GM21723 (cell line): ENCODE results near the gene RSL24D1.

Experiments used
- ATAC-seq: cut with Tn5 transposase; IDR thresholded peaks from one replicate; pipeline ENCODE4 v1.9.1; 2021; ENCODE audit warnings: mild to moderate bottlenecking, moderate library complexity; ENCODE audit not compliant: unreplicated experiment

The RSL24D1 gene

GRCh38 chr15:55196458-55197361, at the start of gene RSL24D1:
Gene RSL24D1, minus strand, starts transcription at chr15:55196941. Its CDS starts 51 bp downstream, at chr15:55196890.
- peak; percentile 97 for ATAC-seq

DNA sequence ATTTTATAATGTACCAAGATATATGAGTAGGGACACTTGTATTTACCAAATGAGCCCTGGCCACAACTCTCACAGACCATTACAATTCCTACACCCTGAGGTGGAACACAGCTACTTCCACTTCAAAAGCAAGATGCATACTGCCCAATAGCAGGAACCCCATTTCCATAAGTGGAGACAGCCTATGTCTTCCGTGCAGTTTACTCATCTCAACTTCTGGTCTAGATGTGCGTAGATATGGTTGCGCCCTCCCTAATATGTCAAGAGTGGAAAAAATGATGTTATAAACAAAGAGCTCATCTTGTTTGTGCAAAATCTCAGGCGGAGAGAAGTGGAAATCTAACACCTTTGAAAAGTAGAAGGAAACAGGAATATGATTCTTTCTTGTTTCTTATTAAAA, 48.3 kb upstream of the RSL24D1 start:
- no peak for ATAC-seq

GRCh38 chr15:55241891-55242290, 45.1 kb upstream of the RSL24D1 start:
- no peak for ATAC-seq

DNA sequence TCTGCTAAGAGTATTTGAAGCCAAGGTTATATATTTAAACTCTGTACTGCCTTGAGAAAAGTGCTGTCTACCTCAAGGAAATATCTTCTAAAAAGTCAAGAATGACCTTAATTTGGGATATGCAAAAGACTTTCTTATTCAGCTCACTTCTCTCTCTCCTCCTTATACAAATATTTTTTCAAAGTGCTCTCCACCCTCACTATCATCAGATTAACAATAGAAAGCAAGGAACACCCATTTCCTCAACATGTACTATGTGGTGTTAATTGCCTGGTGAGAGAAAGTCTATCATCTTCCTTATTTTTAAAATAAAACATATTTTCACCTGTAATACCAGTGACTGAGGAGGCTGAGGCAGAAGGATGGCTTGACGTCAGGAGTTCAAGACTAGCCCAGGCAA, 44.4 kb upstream of the RSL24D1 start:
- ATAC-seq: no peak

DNA sequence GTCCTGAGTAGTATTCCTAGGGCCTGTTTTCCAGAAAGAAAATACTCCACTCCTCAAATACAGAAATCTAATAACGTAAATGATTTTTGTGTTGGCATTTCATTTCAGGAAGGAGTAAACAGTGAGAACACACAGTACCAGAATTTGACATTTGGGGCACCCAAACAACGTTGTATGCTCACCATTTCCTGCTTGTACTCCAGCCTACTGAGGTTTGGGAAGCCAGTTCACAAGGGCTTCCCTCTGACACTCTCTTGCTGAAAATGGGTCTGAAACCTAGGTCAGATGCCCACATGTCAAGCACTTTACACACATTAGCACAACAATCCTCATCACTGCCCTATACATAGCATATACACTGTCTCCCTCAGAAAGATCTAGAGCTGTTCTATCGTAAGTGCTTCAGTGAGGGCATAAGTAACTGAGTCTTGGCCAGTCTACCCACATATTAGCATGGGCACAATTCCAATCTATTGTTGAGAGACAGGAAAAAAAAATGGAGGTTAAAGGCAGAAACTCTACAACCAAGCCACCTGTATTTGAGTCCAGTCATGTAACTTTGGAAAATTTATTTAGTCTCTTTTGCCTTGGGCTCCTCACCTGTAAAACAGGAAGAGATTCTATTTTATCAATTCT, 43.5 kb upstream of the RSL24D1 start:
- no peak for ATAC-seq

DNA sequence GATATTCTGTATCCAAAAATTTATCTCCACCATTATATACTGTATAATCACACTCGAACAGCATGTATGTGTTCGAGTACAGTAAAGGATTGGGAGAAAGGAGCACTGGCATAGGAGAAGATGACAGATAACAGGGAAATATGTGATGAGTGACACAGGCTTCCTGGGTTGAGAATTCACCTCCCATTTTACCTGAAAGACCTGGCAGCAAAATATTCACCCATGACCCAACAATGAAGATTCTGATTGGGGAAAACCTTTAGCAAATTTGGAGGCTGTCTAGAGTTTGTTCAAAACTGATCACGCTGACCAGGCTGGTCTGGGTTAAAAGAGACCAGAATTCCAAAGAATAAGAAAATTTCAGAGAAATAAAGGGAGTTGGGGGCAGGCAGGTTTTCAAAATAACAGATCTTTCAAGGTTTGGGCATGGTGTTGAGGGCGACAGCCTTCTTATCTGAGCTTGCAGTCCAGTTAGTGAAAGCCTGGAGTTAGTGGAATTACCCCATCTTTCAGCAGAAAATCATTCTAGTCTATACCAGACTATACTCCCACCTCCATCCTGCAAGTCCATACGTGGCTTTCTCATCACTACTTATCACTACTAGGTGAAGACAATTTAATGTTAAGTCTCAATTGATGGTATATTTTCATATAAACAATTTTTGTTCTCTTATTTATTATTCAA, 42.8 kb upstream of the RSL24D1 start:
- no peak for ATAC-seq

- ATAC-seq: no peak
Measured at GRCh38 chr15:55238877-55239276, 42.1 kb upstream of the RSL24D1 start.

DNA sequence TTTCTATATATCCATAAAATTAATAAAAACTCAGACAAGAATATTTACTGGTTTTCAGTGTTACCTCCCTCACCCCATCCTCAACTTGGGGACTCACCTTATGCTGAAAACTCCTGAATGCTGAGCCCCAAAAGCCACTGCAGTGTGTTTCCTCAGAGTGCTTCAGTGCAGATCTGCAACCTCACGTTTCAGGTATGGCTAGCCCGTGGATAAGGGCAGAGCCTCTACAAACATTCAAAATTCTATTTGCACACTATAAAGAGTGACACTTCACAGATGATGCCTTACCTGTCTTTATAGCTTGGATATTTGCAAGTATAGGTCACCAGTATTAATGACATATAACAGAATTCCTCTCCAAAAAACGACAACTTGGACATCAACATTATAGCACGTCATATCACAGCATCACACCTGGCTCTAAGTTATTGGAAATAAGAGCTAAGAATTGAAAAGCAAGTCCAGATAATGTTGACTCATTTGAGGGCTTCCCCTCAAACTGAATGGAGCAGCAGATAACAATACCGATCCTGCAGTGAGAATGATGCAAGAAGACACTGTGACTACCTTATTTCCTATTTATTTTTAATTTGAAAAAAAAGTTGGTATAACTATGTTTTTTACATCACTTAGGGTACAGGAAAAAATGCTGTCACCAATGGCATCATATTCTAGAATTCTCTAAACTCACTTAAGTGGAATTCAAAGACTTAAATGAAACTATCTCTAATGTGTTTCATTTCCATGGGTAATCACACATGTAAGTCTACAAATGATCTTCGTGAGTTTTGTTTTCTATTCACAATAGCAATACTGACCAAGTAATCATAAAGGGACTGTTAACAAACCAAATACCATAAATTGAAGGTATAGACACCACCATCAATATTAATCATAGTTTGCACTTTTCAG, 40.7 kb upstream of the RSL24D1 start:
- no peak for ATAC-seq

DNA sequence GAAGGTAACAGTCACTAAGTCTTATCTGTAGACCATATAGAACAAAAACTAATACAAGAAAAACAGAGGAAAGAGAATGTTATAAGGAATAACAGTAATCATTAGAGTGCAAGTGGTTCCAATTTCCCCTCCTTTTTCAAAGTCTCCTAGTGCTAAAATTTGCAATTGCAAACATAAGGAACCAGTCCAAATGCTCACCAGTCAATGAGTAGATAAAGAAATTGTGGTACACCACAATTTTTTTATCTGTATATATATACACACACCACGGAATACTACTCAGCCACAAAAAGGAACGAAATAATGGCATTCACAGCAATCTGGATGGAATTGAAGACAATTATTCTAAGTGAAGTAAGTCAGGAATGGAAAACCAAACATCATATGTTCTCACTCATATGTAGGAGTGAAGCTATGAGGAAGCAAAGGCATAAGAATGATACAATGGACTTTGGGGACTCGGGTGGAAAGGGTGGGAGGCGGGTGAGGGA, 38.9 kb upstream of the RSL24D1 start:
- ATAC-seq: no peak

DNA sequence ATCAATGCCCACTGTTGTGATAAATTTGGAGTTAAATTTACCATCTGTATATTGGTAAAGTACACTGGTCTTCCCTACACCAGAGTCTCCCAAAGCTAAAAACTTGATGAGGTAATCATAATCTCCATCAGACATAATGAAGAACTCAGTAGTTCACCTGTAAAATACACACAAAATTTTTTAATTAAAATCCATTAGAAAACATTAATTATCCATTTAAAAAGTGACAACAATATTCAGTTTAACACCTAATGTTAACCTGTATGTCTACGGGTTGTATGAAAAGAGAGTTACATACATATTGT, 38.0 kb upstream of the RSL24D1 start:
- no peak for ATAC-seq

- no peak for ATAC-seq
Measured at GRCh38 chr15:55234104-55234799, 37.5 kb upstream of the RSL24D1 start.

DNA sequence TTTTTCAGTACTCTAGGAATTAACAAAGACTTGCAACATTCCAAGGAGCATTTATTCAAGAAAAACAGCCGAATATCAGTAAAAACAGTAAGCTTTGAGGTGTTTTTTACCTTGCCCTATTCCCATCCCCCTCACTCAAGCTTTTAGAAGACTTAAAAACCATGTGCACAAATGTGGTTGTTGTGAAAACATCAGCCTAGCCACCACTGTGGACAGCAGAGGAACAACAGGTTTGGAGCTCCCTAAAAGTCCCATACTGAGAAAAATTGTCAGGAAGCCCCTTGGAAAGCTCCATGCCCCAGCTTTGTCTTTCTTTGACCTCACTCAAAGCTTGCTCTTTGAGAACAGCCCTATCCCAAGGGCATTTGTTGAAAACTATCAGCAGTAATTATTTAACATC, 34.7 kb upstream of the RSL24D1 start:
- ATAC-seq: no peak

DNA sequence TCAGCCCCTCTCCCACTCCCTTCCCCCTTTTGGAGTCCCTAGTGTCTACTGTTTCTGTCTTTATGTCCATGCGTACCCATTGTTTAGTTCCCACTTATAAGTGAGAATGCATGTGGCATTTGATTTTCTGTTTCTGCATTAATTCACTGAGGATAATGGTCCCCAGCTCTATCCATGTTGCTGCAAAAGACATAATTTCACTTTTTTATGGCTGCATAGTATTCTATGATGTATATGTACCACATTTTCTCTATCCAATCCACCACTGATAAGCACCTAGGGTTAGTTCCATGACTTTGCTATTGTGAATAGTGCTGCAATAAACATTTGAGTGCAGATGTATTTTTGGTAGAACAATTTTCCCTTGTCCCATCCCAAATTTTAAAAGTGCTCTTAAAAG, 34.2 kb upstream of the RSL24D1 start:
- no peak for ATAC-seq

DNA sequence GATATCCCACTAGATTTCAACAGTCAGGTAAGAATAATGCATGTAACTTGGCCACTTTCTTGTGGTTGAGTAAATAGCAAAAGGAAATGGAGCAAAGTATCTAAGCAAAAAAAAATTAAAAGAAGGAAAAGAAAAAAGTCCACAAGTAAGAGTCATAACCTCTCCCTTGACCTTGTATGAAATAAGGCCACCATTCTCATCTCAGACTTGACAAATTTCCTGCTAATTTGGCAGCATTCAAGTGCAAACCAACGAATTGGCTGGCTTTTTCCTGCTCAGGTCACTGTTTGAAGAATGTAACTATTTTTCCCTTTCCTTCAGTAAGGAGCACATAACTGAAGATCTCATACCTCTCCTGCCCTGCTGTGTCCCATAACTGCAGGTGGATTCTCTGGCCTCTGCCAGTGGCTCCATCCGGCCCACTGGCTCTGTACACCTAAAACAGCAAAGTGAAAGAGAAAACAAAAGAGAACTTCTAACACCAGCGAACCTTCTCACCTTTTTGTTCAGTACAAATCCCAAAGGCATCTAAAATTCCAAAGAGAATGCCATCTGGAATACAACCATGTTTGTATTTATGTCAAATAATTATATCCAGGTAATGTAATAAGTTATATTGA, 33.4 kb upstream of the RSL24D1 start:
- ATAC-seq: no peak

GRCh38 chr15:55226127-55226526, 29.4 kb upstream of the RSL24D1 start:
- no peak for ATAC-seq

GRCh38 chr15:55224892-55225291, 28.2 kb upstream of the RSL24D1 start:
- ATAC-seq: no peak

GRCh38 chr15:55222588-55222987, 25.8 kb upstream of the RSL24D1 start:
- ATAC-seq: peak; percentile 77

GRCh38 chr15:55221090-55222011, 24.6 kb upstream of the RSL24D1 start:
- no peak for ATAC-seq

GRCh38 chr15:55220606-55221005, 23.9 kb upstream of the RSL24D1 start:
- ATAC-seq: no peak
